Endothelial cell of umbilical vein (primary cell): Measurements from ENCODE around the gene UBE2E1.

ENCODE experiments used
- EZH2 ChIP-seq: IDR thresholded peaks from 2 replicates; pipeline ENCODE4 v1.6.1; 2012; ENCODE audit warnings: borderline replicate concordance, low read depth, mild to moderate bottlenecking, moderate library complexity, low read length, inconsistent platforms; ENCODE audit not compliant: severe bottlenecking
- GATA2 ChIP-seq: IDR thresholded peaks from 2 replicates; pipeline ENCODE4 v1.7.0; 2011; ENCODE audit warnings: low read depth, mild to moderate bottlenecking, moderate library complexity, mixed read lengths, low read length; ENCODE audit not compliant: insufficient read length, insufficient read depth
- MYC ChIP-seq: IDR thresholded peaks from one replicate; pipeline ENCODE4 v1.6.1; 2011; ENCODE audit warnings: mild to moderate bottlenecking, low read depth, low read length
- POLR2A ChIP-seq: IDR thresholded peaks from 2 replicates; pipeline ENCODE4 v1.6.1; 2012; ENCODE audit warnings: low read depth, mild to moderate bottlenecking, control low read depth, low read length
- POLR2AphosphoS5 ChIP-seq: IDR thresholded peaks from 2 replicates; pipeline ENCODE4 v1.6.1; 2012; ENCODE audit warnings: low read depth, mild to moderate bottlenecking, control low read depth, low read length, moderate library complexity; ENCODE audit not compliant: insufficient read depth
- TF ChIP-seq, protein P1 (sequence below), 2 donors: IDR thresholded peaks; 1 replicate in 1 of 2; 2 replicates in 1 of 2; pipeline ENCODE4 v1.5.1; 2011; ENCODE audit warnings: low read length in 2 of 2, mild to moderate bottlenecking in 2 of 2, moderate library complexity in 2 of 2, control low read depth in 1 of 2, inconsistent platforms in 1 of 2, low read depth in 1 of 2; ENCODE audit not compliant: insufficient read depth in 1 of 2; ENCODE audit errors: extremely low read depth in 1 of 2
- TF ChIP-seq, protein P2 (sequence below): IDR thresholded peaks from 2 replicates; pipeline ENCODE4 v1.6.1; 2011; ENCODE audit not compliant: insufficient read depth, insufficient read length

DNA sequence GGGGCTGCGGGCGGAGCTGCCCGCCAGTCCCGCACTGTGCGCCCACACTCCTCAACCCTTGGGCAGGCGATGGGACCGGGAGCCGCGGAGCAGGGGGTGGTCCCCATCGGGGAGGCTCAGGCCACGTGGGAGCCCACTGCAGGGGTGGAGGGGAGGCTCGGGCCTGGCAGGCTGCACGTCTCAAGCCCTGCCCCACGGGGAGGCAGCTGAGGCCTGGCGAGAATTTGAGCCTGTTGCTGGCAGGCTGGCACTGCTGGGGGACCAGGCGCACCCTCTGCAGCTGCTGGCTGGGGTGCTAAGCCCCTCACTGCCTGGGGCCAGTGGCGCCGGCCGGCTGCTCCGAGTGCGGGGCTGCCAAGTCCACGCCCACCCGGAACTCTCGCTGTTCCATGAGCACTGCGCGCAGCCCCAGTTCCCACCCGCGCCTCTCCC is 76.7 kb downstream of the UBE2E1 start:
- TF ChIP-seq, protein P1, sequence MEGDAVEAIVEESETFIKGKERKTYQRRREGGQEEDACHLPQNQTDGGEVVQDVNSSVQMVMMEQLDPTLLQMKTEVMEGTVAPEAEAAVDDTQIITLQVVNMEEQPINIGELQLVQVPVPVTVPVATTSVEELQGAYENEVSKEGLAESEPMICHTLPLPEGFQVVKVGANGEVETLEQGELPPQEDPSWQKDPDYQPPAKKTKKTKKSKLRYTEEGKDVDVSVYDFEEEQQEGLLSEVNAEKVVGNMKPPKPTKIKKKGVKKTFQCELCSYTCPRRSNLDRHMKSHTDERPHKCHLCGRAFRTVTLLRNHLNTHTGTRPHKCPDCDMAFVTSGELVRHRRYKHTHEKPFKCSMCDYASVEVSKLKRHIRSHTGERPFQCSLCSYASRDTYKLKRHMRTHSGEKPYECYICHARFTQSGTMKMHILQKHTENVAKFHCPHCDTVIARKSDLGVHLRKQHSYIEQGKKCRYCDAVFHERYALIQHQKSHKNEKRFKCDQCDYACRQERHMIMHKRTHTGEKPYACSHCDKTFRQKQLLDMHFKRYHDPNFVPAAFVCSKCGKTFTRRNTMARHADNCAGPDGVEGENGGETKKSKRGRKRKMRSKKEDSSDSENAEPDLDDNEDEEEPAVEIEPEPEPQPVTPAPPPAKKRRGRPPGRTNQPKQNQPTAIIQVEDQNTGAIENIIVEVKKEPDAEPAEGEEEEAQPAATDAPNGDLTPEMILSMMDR (IDR thresholded peaks at IDR 0.05; ENCODE audit: extremely low read depth in 1 of 2, insufficient read depth in 1 of 2, low read depth in 1 of 2, low read length in 2 of 2) = no peak
- TF ChIP-seq POLR2AphosphoS5 (no peak), GATA2 (no peak), POLR2A (no peak), EZH2 (no peak), MYC (no peak)
- TF ChIP-seq, protein P2, sequence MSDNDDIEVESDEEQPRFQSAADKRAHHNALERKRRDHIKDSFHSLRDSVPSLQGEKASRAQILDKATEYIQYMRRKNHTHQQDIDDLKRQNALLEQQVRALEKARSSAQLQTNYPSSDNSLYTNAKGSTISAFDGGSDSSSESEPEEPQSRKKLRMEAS = no peak
